IMR-90 (cell line): Measurements from ENCODE around the gene CDYL2. TPM values are rescaled to one million over a fixed set of nuclear protein-coding genes. Genes with fewer than 3 reads are reported as not detected.

Experiments used
- ATAC-seq: fragments of 200-7000 bp; cut with Tn5 transposase; 2 replicates; pipeline ENCODE4 v1.9.1; 2020; ENCODE audit warnings: low read depth, mild to moderate bottlenecking, moderate library complexity
- BruUV-seq: library from RNA; stranded (reverse); fragments of 400-500 nt; replicated peaks from 2 replicates; lab custom pipeline; 2021; lab: Mats Ljungman, UMichigan
- CTCF ChIA-PET: fragments of 300-600 bp; formaldehyde crosslinking; extraction: SDS; loops from one replicate; lab custom pipeline; 2021; ENCODE audit warnings: antibody characterized with exemption; lab: Yijun Ruan, JAX
- POLR2A ChIA-PET: fragments of 300-600 bp; sonication (Branson Sonifier 250); formaldehyde crosslinking; loops from one replicate; lab custom pipeline; 2022; ENCODE audit warnings: antibody characterized with exemption; ENCODE audit not compliant: unreplicated experiment; lab: Charles Lee
- DNase-seq: peaks from one replicate; pipeline ENCODE4 v3.0.0; 2013
- H2AFZ ChIP-seq: replicated peaks from 2 replicates; pipeline ENCODE3; 2013; ENCODE audit warnings: low read length, mild to moderate bottlenecking; ENCODE audit not compliant: poor library complexity
- H2AK5ac ChIP-seq: 2 replicates; pipeline ENCODE4 v1.6.1; 2013; ENCODE audit warnings: low read depth, low read length, inconsistent platforms
- H2AK9ac ChIP-seq: replicated peaks from 2 replicates; pipeline ENCODE3; 2013; ENCODE audit warnings: mild to moderate bottlenecking, low read depth, low read length, moderate library complexity; ENCODE audit not compliant: poor library complexity
- H2BK120ac ChIP-seq: 2 replicates; pipeline ENCODE4 v1.6.1; 2013; ENCODE audit warnings: low read depth, low read length, inconsistent platforms
- H2BK15ac ChIP-seq: 3 replicates; pipeline ENCODE4 v1.6.1; 2013; ENCODE audit warnings: low read depth, low read length, inconsistent platforms
- H2BK20ac ChIP-seq: 2 replicates; pipeline ENCODE4 v1.6.1; 2013; ENCODE audit warnings: low read depth, mild to moderate bottlenecking, inconsistent platforms, low read length, moderate library complexity
- H2BK5ac ChIP-seq: 2 replicates; pipeline ENCODE4 v1.6.1; 2013; ENCODE audit warnings: mild to moderate bottlenecking, low read depth, low read length, inconsistent platforms; ENCODE audit not compliant: poor library complexity, severe bottlenecking
- H3K14ac ChIP-seq: replicated peaks from 2 replicates; pipeline ENCODE4 v1.6.1; 2013; ENCODE audit warnings: low read depth, low read length, inconsistent platforms
- H3K18ac ChIP-seq: 2 replicates; pipeline ENCODE4 v1.6.1; 2013; ENCODE audit warnings: low read depth, low read length, control low read depth
- H3K23ac ChIP-seq: 2 replicates; pipeline ENCODE4 v1.6.1; 2013; ENCODE audit warnings: low read depth, low read length, inconsistent platforms
- H3K27ac ChIP-seq: 2 replicates; pipeline ENCODE4 v1.5.1; 2013; ENCODE audit warnings: mild to moderate bottlenecking, control low read depth, low read length; ENCODE audit not compliant: insufficient read depth
- H3K27me3 ChIP-seq: 2 replicates; pipeline ENCODE4 v1.6.1; 2013; ENCODE audit warnings: low read length; ENCODE audit not compliant: control insufficient read depth, insufficient read depth
- H3K36me3 ChIP-seq: 2 replicates; pipeline ENCODE4 v1.6.1; 2013; ENCODE audit warnings: low read length, mixed read lengths; ENCODE audit not compliant: control insufficient read depth, insufficient read depth
- H3K4ac ChIP-seq: 2 replicates; pipeline ENCODE4 v1.6.1; 2013; ENCODE audit warnings: low read depth, low read length, inconsistent platforms
- H3K4me1 ChIP-seq: 2 replicates; pipeline ENCODE4 v1.6.1; 2013; ENCODE audit warnings: low read length, mixed read lengths; ENCODE audit not compliant: control insufficient read depth, insufficient read depth
- H3K4me2 ChIP-seq: 2 replicates; pipeline ENCODE4 v1.6.1; 2013; ENCODE audit warnings: low read depth, mild to moderate bottlenecking, control low read depth, low read length, moderate library complexity
- H3K4me3 ChIP-seq: 2 replicates; pipeline ENCODE4 v1.5.1; 2013; ENCODE audit warnings: low read depth, mild to moderate bottlenecking, control low read depth, low read length, moderate library complexity; ENCODE audit not compliant: insufficient read depth
- H3K56ac ChIP-seq: 2 replicates; pipeline ENCODE4 v1.6.1; 2013; ENCODE audit warnings: low read length, inconsistent platforms; ENCODE audit not compliant: insufficient read depth; ENCODE audit errors: extremely low read depth
- H3K79me1 ChIP-seq, 2 experiments: 2 replicates each; pipeline ENCODE4 v1.6.1; 2013; ENCODE audit warnings: low read length in 2 of 2, inconsistent platforms in 1 of 2, low read depth in 1 of 2
- H3K9ac ChIP-seq: 2 replicates; pipeline ENCODE4 v1.6.1; 2013; ENCODE audit warnings: low read depth, low read length, control low read depth
- H3K9me1 ChIP-seq: 2 replicates; pipeline ENCODE4 v1.6.1; 2013; ENCODE audit warnings: low read length, inconsistent platforms; ENCODE audit not compliant: insufficient read depth
- H3K9me3 ChIP-seq: 2 replicates; pipeline ENCODE4 v1.6.1; 2013; ENCODE audit warnings: low read length; ENCODE audit not compliant: control insufficient read depth, insufficient read depth
- H4K20me1 ChIP-seq: 2 replicates; pipeline ENCODE4 v1.6.1; 2013; ENCODE audit warnings: low read length, inconsistent platforms; ENCODE audit not compliant: insufficient read depth
- H4K5ac ChIP-seq: 2 replicates; pipeline ENCODE4 v1.6.1; 2013; ENCODE audit warnings: mild to moderate bottlenecking, low read depth, low read length, control low read depth
- H4K8ac ChIP-seq, 2 experiments: 2 replicates each; pipeline ENCODE4 v1.6.1; 2013; ENCODE audit warnings: low read depth in 2 of 2, low read length in 2 of 2, control low read depth in 1 of 2, inconsistent platforms in 1 of 2
- H4K91ac ChIP-seq: 2 replicates; pipeline ENCODE4 v1.6.1; 2013; ENCODE audit warnings: low read depth, low read length, inconsistent platforms; ENCODE audit not compliant: insufficient read depth
- BHLHE40 ChIP-seq: fragments of 150-350 bp; IDR thresholded peaks from 2 replicates; pipeline ENCODE4 v1.6.1; 2016; ENCODE audit warnings: mild to moderate bottlenecking, low read depth, low read length
- CEBPB ChIP-seq: IDR thresholded peaks from 2 replicates; pipeline ENCODE4 v1.6.1; 2012; ENCODE audit warnings: low read depth, low read length, improper control_type of control experiment
- CHD1 ChIP-seq: IDR thresholded peaks from 2 replicates; pipeline ENCODE4 v1.6.1; 2012; ENCODE audit warnings: low read depth, low read length, improper control_type of control experiment
- ELK1 ChIP-seq: fragments of 150-350 bp; IDR thresholded peaks from 2 replicates; pipeline ENCODE4 v1.6.1; 2016; ENCODE audit warnings: low read depth, mild to moderate bottlenecking, low read length, moderate library complexity, borderline replicate concordance
- FOS ChIP-seq: fragments of 150-350 bp; IDR thresholded peaks from 2 replicates; pipeline ENCODE4 v1.6.1; 2016; ENCODE audit warnings: low read depth, low read length
- MAFK ChIP-seq: IDR thresholded peaks from 2 replicates; pipeline ENCODE4 v1.6.1; 2012; ENCODE audit warnings: low read depth, low read length, improper control_type of control experiment
- MAZ ChIP-seq: IDR thresholded peaks from 2 replicates; pipeline ENCODE4 v1.6.1; 2012; ENCODE audit warnings: low read depth, mild to moderate bottlenecking, low read length, improper control_type of control experiment, moderate library complexity, borderline replicate concordance
- MXI1 ChIP-seq: IDR thresholded peaks from 2 replicates; pipeline ENCODE4 v1.6.1; 2012; ENCODE audit warnings: low read depth, mild to moderate bottlenecking, low read length, moderate library complexity, borderline replicate concordance
- NFE2L2 ChIP-seq: fragments of 150-350 bp; IDR thresholded peaks from 2 replicates; pipeline ENCODE4 v1.6.1; 2016; ENCODE audit warnings: low read depth, mild to moderate bottlenecking, low read length
- POLR2A ChIP-seq: IDR thresholded peaks from 2 replicates; pipeline ENCODE4 v1.6.1; 2012; ENCODE audit warnings: mild to moderate bottlenecking, low read depth, low read length
- RAD21 ChIP-seq: IDR thresholded peaks from 2 replicates; pipeline ENCODE4 v1.6.1; 2012; ENCODE audit warnings: low read length, improper control_type of control experiment
- RCOR1 ChIP-seq: IDR thresholded peaks from 2 replicates; pipeline ENCODE4 v1.6.1; 2012; ENCODE audit warnings: mild to moderate bottlenecking, low read length, improper control_type of control experiment; ENCODE audit not compliant: insufficient replicate concordance
- RFX5 ChIP-seq: IDR thresholded peaks from 2 replicates; pipeline ENCODE4 v1.8.0; 2012; ENCODE audit warnings: low read depth, mild to moderate bottlenecking, low read length, moderate library complexity
- SMC3 ChIP-seq: fragments of 150-350 bp; IDR thresholded peaks from 2 replicates; pipeline ENCODE4 v1.6.1; 2016; ENCODE audit warnings: low read depth, mild to moderate bottlenecking, antibody characterized with exemption, low read length, moderate library complexity
- USF2 ChIP-seq: fragments of 150-350 bp; IDR thresholded peaks from 2 replicates; pipeline ENCODE4 v1.6.1; 2017; ENCODE audit warnings: mild to moderate bottlenecking, antibody characterized with exemption, low read length, low read depth
- WGBS, 2 experiments: methylation state at CpG; one replicate each; pipeline versions ENCODE4 v1.1.5 to v1.1.7; 2013; ENCODE audit warnings: missing lambda C conversion rate in 2 of 2; ENCODE audit not compliant: insufficient read length in 1 of 2; ENCODE audit errors: extremely low coverage in 2 of 2; 5-methylcytosine and 5-hydroxymethylcytosine counted together
- dilution Hi-C: fragments of 300-500 bp; cut with HindIII; formaldehyde crosslinking; loops from one replicate; pipeline ENCODE4 v1.14.3; 2018; ENCODE audit warnings: low sequenced_read_pairs; ENCODE audit not compliant: unreplicated experiment
- in situ Hi-C: fragments of 300-500 bp; cut with MboI; formaldehyde crosslinking; loops from 3 replicates; pipeline ENCODE4 v1.14.3; 2019; ENCODE audit warnings: low sequenced_read_pairs, inconsistent platforms, mixed read lengths
- intact Hi-C: fragments of 100-400 bp; cut with micrococcal nuclease; formaldehyde crosslinking; loops from 2 replicates; pipeline ENCODE4 v1.10.0; 2022
- polyA plus RNA-seq, 3 experiments: library from polyadenylated mRNA; depleted of rRNA; stranded (reverse); fragments of >200 nt; gene quantifications; 2 replicates each; pipeline ENCODE4 v1.2.3, GENCODE V29; 2012; ENCODE audit warnings: low replicate concordance in 1 of 3
- total RNA-seq: library from RNA; depleted of rRNA; stranded (reverse); fragments of >200 nt; gene quantifications from 2 replicates; pipeline ENCODE4 v1.2.3, GENCODE V29; 2012

CDYL2 gene
- total and polyA plus RNA-seq, 2 of the 4 experiments (the other 2 are of a cell fraction) = 1.2 to 3.9 TPM

- no TSS peak for BruUV-seq
- no peak overlapping the region for H3K23ac ChIP-seq
- H3K4ac ChIP-seq = no peak overlapping the region
- WGBS, 2 experiments = no CpG with 5 or more reads among the region's 2 CpGs
- no peak overlapping the region for H3K4me2 ChIP-seq
- no peaks in the 10 kb centered on the region for H3K9me3 ChIP-seq
- no peaks in the 10 kb centered on the region for H3K9me1 ChIP-seq
- H2AFZ ChIP-seq = no peak overlapping the region
- ATAC-seq (no peak), DNase-seq (no peak)
- no peak overlapping the region for H3K9ac ChIP-seq
- no peak overlapping the region for H2BK5ac ChIP-seq
- no peak overlapping the region for H2BK15ac ChIP-seq
- H3K79me1 ChIP-seq = no peaks in the 10 kb centered on the region
- no peak overlapping the region for H4K5ac ChIP-seq
- no peak overlapping the region for H4K91ac ChIP-seq
- H3K18ac ChIP-seq = no peak overlapping the region
- intact Hi-C loops = no loop called here
- CTCF ChIA-PET = no interaction called here
- H2BK20ac ChIP-seq = no peak overlapping the region
- TF ChIP-seq POLR2A = no peak
- no peak for TF ChIP-seq MXI1
- TF ChIP-seq BHLHE40 = no peak
- TF ChIP-seq RAD21 = no peak
- no peak for TF ChIP-seq NFE2L2
- TF ChIP-seq MAFK = no peak
- no peak for TF ChIP-seq RCOR1
- TF ChIP-seq USF2 = no peak
- no peak for TF ChIP-seq CHD1
- no peak for TF ChIP-seq ELK1
- no peak for TF ChIP-seq MAZ
- TF ChIP-seq CEBPB = no peak
- TF ChIP-seq RFX5 = no peak
- TF ChIP-seq SMC3 = no peak
- TF ChIP-seq FOS = no peak
- H3K4me3 ChIP-seq = no peak overlapping the region
- dilution Hi-C loops = no loop called here
- H3K36me3 ChIP-seq = no peaks in the 10 kb centered on the region
- no peaks in the 10 kb centered on the region for H3K4me1 ChIP-seq
- POLR2A ChIA-PET = no interaction called here
- H3K27ac ChIP-seq = no peak overlapping the region
- H3K14ac ChIP-seq = no peak overlapping the region
- in situ Hi-C loops = loop anchor here (25.0 kb wide), 1 partner anchor 283 kb away; the partner anchor contains the start of gene DYNLRB2
- no peaks in the 10 kb centered on the region for H4K20me1 ChIP-seq
- no peak overlapping the region for H2AK9ac ChIP-seq
- no peaks in the 10 kb centered on the region; the same call in 1 of the 2 replicates for H3K27me3 ChIP-seq
- no peak overlapping the region for H2AK5ac ChIP-seq
- no peak overlapping the region for H2BK120ac ChIP-seq
- H4K8ac ChIP-seq = no peak overlapping the region
- no peak overlapping the region for H3K56ac ChIP-seq
These were observed 15.6 kb upstream of the CDYL2 start for GRCh38 chr16:80819988-80820387.
